PC-9 (cell line): ENCODE results near the gene GATB. TPM values are rescaled to one million over a fixed set of nuclear protein-coding genes. Genes with fewer than 3 reads are reported as not detected.

Experiments used
- BruUV-seq: library from RNA; stranded (reverse); fragments of 400-500 nt; replicated peaks from 2 replicates; lab custom pipeline; 2021; lab: Mats Ljungman, UMichigan
- CTCF ChIA-PET: fragments of 300-600 bp; sonication (Branson Sonifier 250); formaldehyde crosslinking; loops from one replicate; lab custom pipeline; 2022; ENCODE audit warnings: antibody characterized with exemption; lab: Charles Lee
- POLR2A ChIA-PET: fragments of 300-600 bp; sonication (Branson Sonifier 250); formaldehyde crosslinking; loops from one replicate; lab custom pipeline; 2022; ENCODE audit warnings: antibody characterized with exemption; ENCODE audit not compliant: unreplicated experiment; lab: Charles Lee
- DNase-seq, 2 experiments: peaks; one replicate each; pipeline versions ENCODE4 v3.0.0 to v3.0.0-alpha.2; 2015 to 2022; ENCODE audit warnings: mixed read lengths in 1 of 2
- H2AFZ ChIP-seq: fragments of 200-600 bp; sonication (generic); 2 replicates; pipeline ENCODE4 v1.8.1; 2017; ENCODE audit warnings: antibody characterized with exemption
- H3F3A ChIP-seq: fragments of 200-600 bp; sonication (generic); 2 replicates; pipeline ENCODE4 v1.8.1; 2017; ENCODE audit warnings: antibody characterized with exemption, mild to moderate bottlenecking, low read depth; ENCODE audit not compliant: insufficient read depth
- H3K27ac ChIP-seq: fragments of 200-600 bp; sonication (generic); 2 replicates; pipeline ENCODE4 v1.6.1; 2016; ENCODE audit warnings: mixed run types
- H3K27me3 ChIP-seq: fragments of 200-600 bp; sonication (generic); 2 replicates; pipeline ENCODE4 v1.6.1; 2016; ENCODE audit warnings: low read depth, mixed run types; ENCODE audit not compliant: insufficient read depth
- H3K36me3 ChIP-seq: fragments of 200-600 bp; sonication (generic); 2 replicates; pipeline ENCODE4 v1.6.1; 2016; ENCODE audit warnings: low read depth, mixed run types
- H3K4me1 ChIP-seq: fragments of 200-600 bp; sonication (generic); replicated peaks from 2 replicates; pipeline ENCODE4 v1.6.1; 2016; ENCODE audit warnings: mixed run types; ENCODE audit not compliant: insufficient read depth
- H3K4me2 ChIP-seq: fragments of 200-600 bp; sonication (generic); 2 replicates; pipeline ENCODE4 v1.6.1; 2017; ENCODE audit warnings: mixed run types
- H3K4me3 ChIP-seq: fragments of 200-600 bp; sonication (generic); 2 replicates; pipeline ENCODE4 v1.6.1; 2016; ENCODE audit warnings: mixed run types
- H3K79me2 ChIP-seq: fragments of 200-600 bp; sonication (generic); 2 replicates; pipeline ENCODE4 v1.6.1; 2017; ENCODE audit warnings: low read depth, mixed run types
- H3K9me2 ChIP-seq: fragments of 200-600 bp; sonication (generic); 2 replicates; pipeline ENCODE4 v1.8.1; 2017; ENCODE audit warnings: mild to moderate bottlenecking; ENCODE audit not compliant: insufficient read depth
- H3K9me3 ChIP-seq: fragments of 200-600 bp; sonication (generic); 2 replicates; pipeline ENCODE4 v1.8.1; 2016; ENCODE audit warnings: low read depth; ENCODE audit not compliant: insufficient read depth
- H4K20me1 ChIP-seq: fragments of 200-600 bp; sonication (generic); 2 replicates; pipeline ENCODE4 v1.8.1; 2017; ENCODE audit not compliant: insufficient read depth
- EZH2 ChIP-seq: fragments of 200-600 bp; sonication (generic); IDR thresholded peaks from 2 replicates; pipeline ENCODE4 v1.8.0; 2017; ENCODE audit warnings: antibody characterized with exemption, low read depth
- intact Hi-C: fragments of 100-400 bp; cut with micrococcal nuclease; formaldehyde crosslinking; loops from one replicate; pipeline ENCODE4 v1.10.0; 2022; ENCODE audit not compliant: unreplicated experiment
- total RNA-seq: library from RNA; stranded (reverse); gene quantifications from 2 replicates; pipeline ENCODE4 v1.2.3, GENCODE V29; 2021
- TF ChIP-seq, protein P1 (sequence below): fragments of 200-600 bp; sonication (generic); conservative IDR thresholded peaks from 2 replicates; pipeline ENCODE4 v1.6.1; 2017; ENCODE audit warnings: mixed run types, antibody characterized with exemption, mild to moderate bottlenecking, moderate library complexity

The GATB gene
- total RNA-seq, 1 experiment from 2014 or later = 24.2 TPM

DNA sequence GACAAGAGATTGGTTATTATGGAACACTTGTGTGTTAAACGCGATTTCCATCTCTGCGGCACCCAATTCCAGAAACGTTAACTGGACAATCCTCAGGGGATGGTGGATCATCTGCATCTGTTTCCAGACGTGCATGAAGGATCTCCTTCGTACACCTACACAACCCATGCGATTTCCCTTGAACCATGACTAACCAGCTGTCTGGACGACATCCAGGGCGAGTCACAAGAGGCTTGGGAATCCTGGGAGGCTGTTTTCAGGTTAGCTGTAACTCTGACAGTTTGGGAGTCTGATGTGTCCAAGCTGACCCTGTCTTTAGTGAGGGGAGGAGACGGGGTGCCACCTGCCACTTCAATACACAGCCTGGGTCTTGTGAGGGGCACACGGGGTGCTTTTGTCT is 84.5 kb downstream of the GATB start:
- Histone ChIP-seq H3K79me2 (no peaks in the 10 kb centered on the region), H4K20me1 (no peaks in the 10 kb centered on the region), H2AFZ (no peak overlapping the region), H3K4me2 (no peak overlapping the region), H3F3A (no peaks in the 10 kb centered on the region), H3K27ac (no peak overlapping the region), H3K36me3 (no peaks in the 10 kb centered on the region), H3K9me2 (no peaks in the 10 kb centered on the region), H3K4me1 (no peaks in the 10 kb centered on the region), H3K4me3 (no peak overlapping the region), H3K9me3 (no peaks in the 10 kb centered on the region), H3K27me3 (no peaks in the 10 kb centered on the region)
- TF ChIP-seq, protein P1, sequence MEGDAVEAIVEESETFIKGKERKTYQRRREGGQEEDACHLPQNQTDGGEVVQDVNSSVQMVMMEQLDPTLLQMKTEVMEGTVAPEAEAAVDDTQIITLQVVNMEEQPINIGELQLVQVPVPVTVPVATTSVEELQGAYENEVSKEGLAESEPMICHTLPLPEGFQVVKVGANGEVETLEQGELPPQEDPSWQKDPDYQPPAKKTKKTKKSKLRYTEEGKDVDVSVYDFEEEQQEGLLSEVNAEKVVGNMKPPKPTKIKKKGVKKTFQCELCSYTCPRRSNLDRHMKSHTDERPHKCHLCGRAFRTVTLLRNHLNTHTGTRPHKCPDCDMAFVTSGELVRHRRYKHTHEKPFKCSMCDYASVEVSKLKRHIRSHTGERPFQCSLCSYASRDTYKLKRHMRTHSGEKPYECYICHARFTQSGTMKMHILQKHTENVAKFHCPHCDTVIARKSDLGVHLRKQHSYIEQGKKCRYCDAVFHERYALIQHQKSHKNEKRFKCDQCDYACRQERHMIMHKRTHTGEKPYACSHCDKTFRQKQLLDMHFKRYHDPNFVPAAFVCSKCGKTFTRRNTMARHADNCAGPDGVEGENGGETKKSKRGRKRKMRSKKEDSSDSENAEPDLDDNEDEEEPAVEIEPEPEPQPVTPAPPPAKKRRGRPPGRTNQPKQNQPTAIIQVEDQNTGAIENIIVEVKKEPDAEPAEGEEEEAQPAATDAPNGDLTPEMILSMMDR = no peak
- DNase-seq = peak in 1 of 2 experiments; percentile 7
- POLR2A ChIA-PET = no interaction called here
- no TSS peak for BruUV-seq
- CTCF ChIA-PET = no interaction called here
- intact Hi-C loops = no loop called here

DNA sequence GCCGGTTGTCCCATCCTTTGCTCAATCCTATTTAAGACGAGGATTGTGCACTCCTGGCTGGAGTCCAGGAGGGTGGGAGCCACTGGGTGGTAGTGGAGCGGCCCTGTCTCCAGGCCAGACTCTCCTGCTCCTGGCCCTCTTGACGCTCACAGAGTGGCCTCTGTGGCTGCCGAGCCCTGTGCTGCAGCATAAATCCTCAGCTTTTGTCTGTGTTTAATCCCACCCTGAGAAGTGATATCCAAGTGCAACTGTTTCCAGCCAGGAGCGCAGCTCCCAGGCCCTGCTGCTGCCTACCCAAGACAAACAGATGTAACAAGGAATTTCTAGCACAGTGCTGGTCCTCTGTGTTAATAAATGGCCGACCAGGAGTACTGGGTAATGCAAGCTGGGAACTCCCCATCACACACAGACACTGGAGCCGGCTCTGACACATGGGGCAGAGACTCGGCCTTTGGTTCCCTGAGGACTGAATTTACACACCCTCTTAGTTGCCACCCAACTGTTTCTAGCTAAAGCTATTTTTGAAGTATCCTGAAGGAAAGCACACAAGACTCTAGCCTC is 85.3 kb downstream of the GATB start:
- CTCF ChIA-PET = no interaction called here
- H3K4me1 ChIP-seq = no peaks in the 10 kb centered on the region
- no peak for TF ChIP-seq EZH2
- TF ChIP-seq, protein P1 = no peak
- no peaks in the 10 kb centered on the region for H3K36me3 ChIP-seq
- H2AFZ ChIP-seq = no peak overlapping the region
- H3K9me2 ChIP-seq = no peaks in the 10 kb centered on the region
- intact Hi-C loops = no loop called here
- DNase-seq = no peak
- no peaks in the 10 kb centered on the region for H3K79me2 ChIP-seq
- no peaks in the 10 kb centered on the region for H4K20me1 ChIP-seq
- H3K27me3 ChIP-seq = no peaks in the 10 kb centered on the region
- no peaks in the 10 kb centered on the region for H3F3A ChIP-seq
- no peak overlapping the region for H3K27ac ChIP-seq
- H3K9me3 ChIP-seq = no peaks in the 10 kb centered on the region
- H3K4me2 ChIP-seq = no peak overlapping the region
- H3K4me3 ChIP-seq = no peak overlapping the region
- BruUV-seq = no TSS peak
- POLR2A ChIA-PET = no interaction called here

DNA sequence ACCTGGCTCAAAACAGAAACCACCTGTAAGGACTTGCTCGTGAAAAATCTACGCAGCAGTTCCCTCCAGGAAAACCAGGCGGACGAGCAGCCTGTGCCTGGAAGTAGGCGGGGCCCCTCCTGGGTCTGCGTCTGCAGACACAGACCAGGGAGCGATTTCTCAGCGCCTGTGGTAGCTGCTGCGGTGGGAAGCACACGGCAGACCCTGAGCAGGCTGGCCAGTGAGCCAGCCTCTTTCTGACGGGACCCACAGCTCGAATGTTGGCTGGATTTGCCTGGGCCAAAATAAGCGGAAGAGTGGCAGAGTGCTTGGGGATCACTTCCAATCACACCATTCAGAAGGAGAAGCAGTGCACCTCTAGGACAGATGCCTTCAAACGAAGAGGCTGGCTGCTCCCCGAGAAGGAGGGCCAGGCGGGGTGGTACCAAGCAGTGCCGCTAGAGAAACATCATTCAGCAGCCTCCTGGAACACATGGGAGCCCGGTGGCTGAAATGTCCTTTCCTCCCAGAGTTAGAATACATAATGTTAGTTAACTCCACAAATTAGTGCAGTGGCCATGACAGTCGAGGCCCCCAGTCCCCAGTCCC is 85.9 kb downstream of the GATB start:
- H2AFZ ChIP-seq = no peak overlapping the region
- H3K9me3 ChIP-seq = no peaks in the 10 kb centered on the region
- H3K27ac ChIP-seq = no peak overlapping the region
- intact Hi-C loops = no loop called here
- H3K9me2 ChIP-seq = no peaks in the 10 kb centered on the region
- no peaks in the 10 kb centered on the region for H3K27me3 ChIP-seq
- H3K79me2 ChIP-seq = no peaks in the 10 kb centered on the region
- no peaks in the 10 kb centered on the region for H3F3A ChIP-seq
- no peak overlapping the region for H3K4me3 ChIP-seq
- no peaks in the 10 kb centered on the region for H4K20me1 ChIP-seq
- CTCF ChIA-PET = no interaction called here
- POLR2A ChIA-PET = interaction anchor here (0.7 kb wide), 1 partner anchor 85 kb away, joined by 3 read pairs; no protein-coding TSS in a partner anchor
- no peak overlapping the region for H3K4me2 ChIP-seq
- no peaks in the 10 kb centered on the region for H3K36me3 ChIP-seq
- BruUV-seq = no TSS peak
- DNase-seq = no peak
- no peaks in the 10 kb centered on the region for H3K4me1 ChIP-seq
- TF ChIP-seq EZH2 = no peak
- TF ChIP-seq, protein P1 = no peak
